Measurements from ENCODE around the gene WDR4.

WDR4 gene

GRCh38 chr21:42837421-42838211, 41.7 kb downstream of the WDR4 start:
- Histone ChIP-seq H3K79me2 (ENCODE audit: control insufficient read depth, low read length) (peaks cover 2% of the 10 kb centered on the region), H3K4me3 (ENCODE audit: low read length) (no peak overlapping the region), H3K27ac (ENCODE audit: low read depth, low read length) (no peak overlapping the region), H3K4me2 (ENCODE audit: low read length) (no peak overlapping the region), H3F3A (ENCODE audit: control insufficient read depth, insufficient read depth) (peaks cover 6% of the 10 kb centered on the region), H3K27me3 (ENCODE audit: control insufficient read depth, low read length) (peaks cover 8% of the 10 kb centered on the region), H3K9me2 (replicated peaks; ENCODE audit: control insufficient read depth, low read length) (no peaks in the 10 kb centered on the region), H3K4me1 (ENCODE audit: control insufficient read depth, low read length) (0 out of 2 replicates have a peak, but pooled peaks cover 3% of the 10 kb centered on the region), H3K36me3 (ENCODE audit: control insufficient read depth, low read length) (peaks cover 35% of the 10 kb centered on the region), H3K9me3 (ENCODE audit: control insufficient read depth, insufficient read depth, low read length) (no peaks in the 10 kb centered on the region), H4K20me1 (ENCODE audit: control insufficient read depth, insufficient read depth, low read depth, low read length) (peaks cover 6% of the 10 kb centered on the region; the same call in 1 of the 2 replicates)
- TF ChIP-seq CTCF (IDR thresholded peaks at IDR 0.05; ENCODE audit: low read depth, low read length, poor library complexity, severe bottlenecking) = no peak
- TF ChIP-seq EZH2phosphoT487 (IDR thresholded peaks at IDR 0.05; ENCODE audit: borderline replicate concordance, low read length) = no peak

GRCh38 chr21:42836767-42837301, 42.5 kb downstream of the WDR4 start:
- Histone ChIP-seq H3K4me2 (ENCODE audit: low read length) (no peak overlapping the region), H3K9me2 (replicated peaks; ENCODE audit: control insufficient read depth, low read length) (no peaks in the 10 kb centered on the region), H3K4me1 (ENCODE audit: control insufficient read depth, low read length) (0 out of 2 replicates have a peak, but pooled peaks cover 3% of the 10 kb centered on the region), H3K9me3 (ENCODE audit: control insufficient read depth, insufficient read depth, low read length) (no peaks in the 10 kb centered on the region), H4K20me1 (ENCODE audit: control insufficient read depth, insufficient read depth, low read depth, low read length) (peaks cover 6% of the 10 kb centered on the region; the same call in 1 of the 2 replicates), H3F3A (ENCODE audit: control insufficient read depth, insufficient read depth) (peaks cover 6% of the 10 kb centered on the region), H3K27me3 (ENCODE audit: control insufficient read depth, low read length) (peaks cover 11% of the 10 kb centered on the region), H3K4me3 (ENCODE audit: low read length) (no peak overlapping the region), H3K36me3 (ENCODE audit: control insufficient read depth, low read length) (peaks cover 27% of the 10 kb centered on the region), H3K27ac (ENCODE audit: low read depth, low read length) (no peak overlapping the region), H3K79me2 (ENCODE audit: control insufficient read depth, low read length) (no peaks in the 10 kb centered on the region)
- TF ChIP-seq EZH2phosphoT487 (IDR thresholded peaks at IDR 0.05; ENCODE audit: borderline replicate concordance, low read length) = no peak
- no peak for TF ChIP-seq CTCF (IDR thresholded peaks at IDR 0.05; ENCODE audit: low read depth, low read length, poor library complexity, severe bottlenecking)

DNA sequence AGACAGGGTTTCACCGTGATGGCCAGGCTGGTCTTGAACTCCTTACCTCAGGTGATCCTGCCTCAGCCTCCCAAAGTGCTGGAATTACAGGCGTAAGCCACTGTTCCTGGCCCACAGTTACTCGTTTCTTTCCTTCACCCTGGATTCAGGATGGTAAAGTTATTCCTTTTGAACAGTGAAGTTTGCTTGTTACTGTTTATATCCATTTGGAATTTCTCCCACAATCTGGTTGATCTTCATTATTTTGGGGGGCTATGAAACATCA, 43.0 kb downstream of the WDR4 start:
- Histone ChIP-seq H3K27me3 (ENCODE audit: control insufficient read depth, low read length) (peaks cover 14% of the 10 kb centered on the region), H3K9me2 (replicated peaks; ENCODE audit: control insufficient read depth, low read length) (no peaks in the 10 kb centered on the region), H3K36me3 (ENCODE audit: control insufficient read depth, low read length) (peaks cover 23% of the 10 kb centered on the region), H3K4me2 (ENCODE audit: low read length) (no peak overlapping the region), H3K27ac (ENCODE audit: low read depth, low read length) (no peak overlapping the region), H3K4me3 (ENCODE audit: low read length) (no peak overlapping the region), H3K9me3 (ENCODE audit: control insufficient read depth, insufficient read depth, low read length) (no peaks in the 10 kb centered on the region), H3F3A (ENCODE audit: control insufficient read depth, insufficient read depth) (peaks cover 6% of the 10 kb centered on the region), H3K4me1 (ENCODE audit: control insufficient read depth, low read length) (0 out of 2 replicates have a peak, but pooled peaks cover 3% of the 10 kb centered on the region), H3K79me2 (ENCODE audit: control insufficient read depth, low read length) (no peaks in the 10 kb centered on the region), H4K20me1 (ENCODE audit: control insufficient read depth, insufficient read depth, low read depth, low read length) (peaks cover 6% of the 10 kb centered on the region; the same call in 1 of the 2 replicates)
- TF ChIP-seq EZH2phosphoT487 (IDR thresholded peaks at IDR 0.05; ENCODE audit: borderline replicate concordance, low read length) = no peak
- no peak for TF ChIP-seq CTCF (IDR thresholded peaks at IDR 0.05; ENCODE audit: low read depth, low read length, poor library complexity, severe bottlenecking)
